HEK293 (cell line): ENCODE measurements around the gene TNS1.

Experiments
- CTCF ChIA-PET: fragments of 350-600 bp; formaldehyde crosslinking; extraction: SDS; loops from one replicate; lab custom pipeline; 2021; ENCODE audit warnings: antibody characterized with exemption; lab: Yijun Ruan, JAX
- POLR2A ChIA-PET: fragments of 300-600 bp; formaldehyde crosslinking; extraction: SDS; loops from one replicate; lab custom pipeline; 2020; ENCODE audit warnings: antibody characterized with exemption, inconsistent platforms; lab: Yijun Ruan, JAX
- H3K27ac ChIP-seq: fragments of 200-500 bp; sonication (Bioruptor generic); 2 replicates; pipeline ENCODE4 v1.5.1; 2014; ENCODE audit warnings: low read depth, low read length, control low read depth, inconsistent platforms; ENCODE audit errors: extremely low read depth
- H3K36me3 ChIP-seq, 2 experiments: fragments of 200-500 bp in 1 of 2; sonication (Bioruptor generic) in 1 of 2; 1 replicate in 1 of 2; 2 replicates in 1 of 2; pipeline ENCODE4 v1.5.1; 2014 to 2017; ENCODE audit warnings: inconsistent platforms in 2 of 2, low read length in 2 of 2; ENCODE audit not compliant: control insufficient read depth in 2 of 2, insufficient read depth in 1 of 2
- H3K4me1 ChIP-seq: fragments of 200-500 bp; sonication (Bioruptor generic); 2 replicates; pipeline ENCODE4 v1.5.1; 2014; ENCODE audit warnings: mild to moderate bottlenecking, low read length, inconsistent platforms; ENCODE audit not compliant: control insufficient read depth, insufficient read depth
- H3K4me3 ChIP-seq: 2 replicates; pipeline ENCODE4 v1.5.1; 2011; ENCODE audit warnings: low read depth, mild to moderate bottlenecking, control low read depth, low read length, moderate library complexity
- H3K9me3 ChIP-seq: fragments of 200-500 bp; sonication (Bioruptor generic); 2 replicates; pipeline ENCODE4 v1.5.1; 2014; ENCODE audit warnings: low read depth, low read length, inconsistent platforms; ENCODE audit not compliant: control insufficient read depth, insufficient read depth
- BCL11A ChIP-seq: fragments of 450-650 bp; formaldehyde crosslinking; IDR thresholded peaks from 2 replicates; pipeline ENCODE4 v1.5.1; 2016; ENCODE audit warnings: low read depth, missing biosample characterization, missing genetic modification characterization
- GLIS2 ChIP-seq: fragments of 450-650 bp; formaldehyde crosslinking; IDR thresholded peaks from 2 replicates; pipeline ENCODE4 v1.5.1; 2016; ENCODE audit warnings: missing biosample characterization, missing genetic modification characterization
- HOXC10 ChIP-seq: sonication (generic); formaldehyde crosslinking; IDR thresholded peaks from 2 replicates; pipeline ENCODE4 v1.8.1; 2023; ENCODE audit warnings: mild to moderate bottlenecking, missing genetic modification reagents
- KLF16 ChIP-seq: fragments of 450-650 bp; formaldehyde crosslinking; IDR thresholded peaks from 2 replicates; pipeline ENCODE4 v1.5.1; 2017; ENCODE audit warnings: missing biosample characterization, missing genetic modification characterization
- KLF7 ChIP-seq: fragments of 450-650 bp; formaldehyde crosslinking; IDR thresholded peaks from 2 replicates; pipeline ENCODE4 v1.5.1; 2016; ENCODE audit warnings: missing biosample characterization, missing genetic modification characterization, borderline replicate concordance
- REST ChIP-seq: fragments of 450-650 bp; formaldehyde crosslinking; IDR thresholded peaks from 2 replicates; pipeline ENCODE4 v1.5.1; 2016; ENCODE audit warnings: missing biosample characterization, missing genetic modification characterization
- SALL2 ChIP-seq: fragments of 450-650 bp; formaldehyde crosslinking; IDR thresholded peaks from 2 replicates; pipeline ENCODE4 v1.5.0; 2017; ENCODE audit warnings: missing biosample characterization, mild to moderate bottlenecking, missing genetic modification characterization, borderline replicate concordance
- SETDB1 ChIP-seq: IDR thresholded peaks from one replicate; pipeline ENCODE4 v1.6.1; 2017; ENCODE audit warnings: mild to moderate bottlenecking, low read length, moderate library complexity, mixed read lengths; ENCODE audit not compliant: insufficient read length
- ZBTB21 ChIP-seq: fragments of 450-650 bp; formaldehyde crosslinking; IDR thresholded peaks from 2 replicates; pipeline ENCODE4 v1.5.1; 2017; ENCODE audit warnings: missing biosample characterization, missing genetic modification characterization
- ZBTB26 ChIP-seq: fragments of 450-650 bp; formaldehyde crosslinking; optimal IDR thresholded peaks from 2 replicates; pipeline ENCODE3; 2016; ENCODE audit warnings: missing biosample characterization, mild to moderate bottlenecking, missing genetic modification characterization
- ZEB2 ChIP-seq: fragments of 450-650 bp; formaldehyde crosslinking; IDR thresholded peaks from 2 replicates; pipeline ENCODE4 v1.5.1; 2016; ENCODE audit warnings: missing biosample characterization, missing genetic modification characterization
- ZFP37 ChIP-seq: fragments of 450-650 bp; formaldehyde crosslinking; IDR thresholded peaks from 2 replicates; pipeline ENCODE4 v1.5.1; 2016; ENCODE audit warnings: missing biosample characterization, missing genetic modification characterization
- ZFP69B ChIP-seq: fragments of 450-650 bp; formaldehyde crosslinking; IDR thresholded peaks from 2 replicates; pipeline ENCODE4 v1.5.1; 2016; ENCODE audit warnings: missing biosample characterization, missing genetic modification characterization
- ZNF214 ChIP-seq: fragments of 450-650 bp; formaldehyde crosslinking; IDR thresholded peaks from 2 replicates; pipeline ENCODE4 v1.5.1; 2017; ENCODE audit warnings: missing biosample characterization, mild to moderate bottlenecking, missing genetic modification characterization, borderline replicate concordance
- ZNF221 ChIP-seq: fragments of 450-650 bp; formaldehyde crosslinking; IDR thresholded peaks from 2 replicates; pipeline ENCODE4 v1.5.1; 2017; ENCODE audit warnings: missing biosample characterization, missing genetic modification characterization, borderline replicate concordance
- ZNF248 ChIP-seq: fragments of 450-650 bp; formaldehyde crosslinking; IDR thresholded peaks from 2 replicates; pipeline ENCODE4 v1.5.1; 2017; ENCODE audit warnings: missing biosample characterization, missing genetic modification characterization
- ZNF324 ChIP-seq: fragments of 450-650 bp; formaldehyde crosslinking; IDR thresholded peaks from 2 replicates; pipeline ENCODE4 v1.5.1; 2016; ENCODE audit warnings: missing biosample characterization, missing genetic modification characterization
- ZNF391 ChIP-seq: fragments of 450-650 bp; formaldehyde crosslinking; IDR thresholded peaks from 2 replicates; pipeline ENCODE4 v1.5.1; 2016; ENCODE audit warnings: low read depth, missing biosample characterization, missing genetic modification characterization, borderline replicate concordance
- ZNF530 ChIP-seq: fragments of 450-650 bp; formaldehyde crosslinking; IDR thresholded peaks from 2 replicates; pipeline ENCODE4 v1.5.1; 2016; ENCODE audit warnings: low read depth, missing biosample characterization, missing genetic modification characterization
- ZNF585B ChIP-seq: fragments of 450-650 bp; formaldehyde crosslinking; IDR thresholded peaks from 2 replicates; pipeline ENCODE4 v1.5.1; 2016; ENCODE audit warnings: missing biosample characterization, missing genetic modification characterization
- ZNF658 ChIP-seq: fragments of 450-650 bp; formaldehyde crosslinking; IDR thresholded peaks from 2 replicates; pipeline ENCODE4; 2016; ENCODE audit warnings: missing biosample characterization, missing genetic modification characterization
- ZNF670 ChIP-seq: fragments of 450-650 bp; formaldehyde crosslinking; IDR thresholded peaks from 2 replicates; pipeline ENCODE4 v1.5.1; 2016; ENCODE audit warnings: missing biosample characterization, missing genetic modification characterization, low read depth
- ZNF76 ChIP-seq: fragments of 450-650 bp; formaldehyde crosslinking; IDR thresholded peaks from 2 replicates; pipeline ENCODE4; 2016; ENCODE audit warnings: low read depth, missing biosample characterization, missing genetic modification characterization, borderline replicate concordance
- ZSCAN16 ChIP-seq: fragments of 450-650 bp; formaldehyde crosslinking; IDR thresholded peaks from 2 replicates; pipeline ENCODE4 v1.5.1; 2016; ENCODE audit warnings: missing biosample characterization, missing genetic modification characterization
- TF ChIP-seq, protein P1 (sequence below): fragments of 450-650 bp; formaldehyde crosslinking; IDR thresholded peaks from 2 replicates; pipeline ENCODE4 v1.5.1; 2017; ENCODE audit warnings: missing biosample characterization, missing genetic modification characterization

The TNS1 gene

DNA sequence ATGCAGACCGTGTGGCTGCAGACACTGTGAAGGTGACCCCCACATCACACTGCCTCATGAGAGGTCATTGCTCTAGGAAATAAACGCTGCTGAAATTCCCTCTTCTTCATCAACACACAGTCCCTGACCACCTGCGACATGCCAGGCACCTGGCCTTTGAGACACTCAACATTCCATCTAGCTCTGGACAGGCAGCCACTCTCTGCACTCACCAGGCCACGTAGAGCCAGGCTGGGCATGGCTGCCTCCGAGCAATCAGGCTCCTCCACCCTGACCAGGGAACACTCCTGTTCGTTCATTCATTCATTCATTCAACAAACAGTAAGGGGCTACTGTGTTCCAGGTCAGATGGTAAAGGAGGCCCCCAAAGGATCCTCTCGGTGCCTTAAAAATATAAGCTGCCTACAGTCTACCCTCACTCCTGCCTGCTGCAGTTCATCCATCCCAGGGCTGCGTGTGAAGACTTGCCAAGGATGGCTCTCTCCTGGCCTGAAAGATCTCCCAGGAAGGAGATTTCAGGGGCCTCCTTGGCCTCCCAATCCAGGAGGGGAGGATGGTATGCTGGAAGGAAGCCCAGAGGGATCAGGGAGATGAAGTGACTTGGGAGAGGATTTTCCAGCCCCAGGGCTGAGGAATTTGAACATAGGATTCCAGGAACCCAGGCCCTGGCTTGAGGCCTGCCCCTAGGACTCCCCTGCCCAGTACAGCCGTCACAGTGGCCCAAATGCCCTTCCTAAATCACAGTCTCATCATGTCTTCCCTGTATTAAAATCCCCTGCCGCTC, 66.7 kb downstream of the TNS1 start:
- H3K9me3 ChIP-seq, result no peaks in the 10 kb centered on the region
- TF ChIP-seq ZNF658 (tag by site-specific recombination) (no peak), ZFP69B (tag by site-specific recombination) (no peak), ZNF248 (tag by site-specific recombination) (no peak), BCL11A (tag by site-specific recombination) (no peak), ZNF76 (tag by site-specific recombination) (no peak), KLF7 (tag by site-specific recombination) (no peak), ZNF530 (tag by site-specific recombination) (no peak), ZBTB26 (tag by site-specific recombination) (no peak), ZNF324 (tag by site-specific recombination) (no peak), SETDB1 (no peak), ZNF585B (tag by site-specific recombination) (no peak), REST (tag by site-specific recombination) (no peak), SALL2 (tag by site-specific recombination) (no peak)
- H3K4me3 ChIP-seq, result no peak overlapping the region
- POLR2A ChIA-PET, result no interaction called here
- no peak overlapping the region for H3K27ac ChIP-seq
- CTCF ChIA-PET, result no interaction called here
- no peaks in the 10 kb centered on the region for H3K4me1 ChIP-seq
- H3K36me3 ChIP-seq, result no peaks in the 10 kb centered on the region

DNA sequence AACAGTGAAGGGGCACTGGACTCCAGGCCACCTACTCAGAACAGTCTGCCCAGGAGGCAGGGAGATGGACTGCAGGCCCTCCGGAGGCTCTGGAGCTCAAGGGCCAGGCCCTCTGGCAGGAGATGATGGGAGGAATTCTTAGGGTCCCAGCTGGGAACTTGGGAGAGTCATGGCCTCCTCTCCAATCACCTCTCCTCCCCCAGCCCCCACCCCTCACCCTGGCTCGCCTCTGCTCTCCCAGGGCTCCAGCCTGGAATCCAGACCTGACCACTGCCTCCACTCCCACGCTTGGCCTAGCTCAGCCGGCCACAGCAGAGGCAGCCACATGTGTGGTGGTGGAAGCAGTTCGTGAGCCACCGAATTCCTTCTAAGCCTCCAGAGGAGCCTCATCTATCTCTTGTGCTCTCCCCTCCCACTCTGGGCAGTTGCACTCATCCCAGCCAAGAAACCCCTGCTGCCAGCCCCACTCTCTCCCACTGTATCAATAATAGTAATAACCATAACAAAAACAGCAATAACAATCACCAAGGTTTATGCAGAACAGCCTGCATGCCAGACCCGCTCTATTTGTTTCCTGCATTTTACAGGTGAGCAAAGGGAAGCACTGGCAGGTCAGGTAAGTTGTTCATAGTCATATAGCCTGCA, 67.4 kb downstream of the TNS1 start:
- ChIA-PET POLR2A (no interaction called here), CTCF (interaction anchor here (0.6 kb wide), 1 partner anchor 10 kb away, joined by 5 read pairs; no protein-coding TSS in a partner anchor)
- H3K9me3 ChIP-seq, result no peaks in the 10 kb centered on the region
- no peak overlapping the region for H3K27ac ChIP-seq
- H3K4me3 ChIP-seq, result no peak overlapping the region
- H3K4me1 ChIP-seq, result no peaks in the 10 kb centered on the region
- H3K36me3 ChIP-seq, result no peaks in the 10 kb centered on the region
- TF ChIP-seq ZSCAN16 (tag by site-specific recombination) (no peak), HOXC10 (CRISPR knock-in tag) (no peak), ZNF670 (tag by site-specific recombination) (no peak), ZBTB21 (tag by site-specific recombination) (no peak), ZNF214 (no peak), ZEB2 (tag by site-specific recombination) (no peak), ZNF391 (tag by site-specific recombination) (no peak), ZNF248 (tag by site-specific recombination) (no peak), ZNF221 (tag by site-specific recombination) (no peak), GLIS2 (no peak), REST (tag by site-specific recombination) (no peak), ZFP37 (no peak), KLF16 (no peak)
- TF ChIP-seq, protein P1, sequence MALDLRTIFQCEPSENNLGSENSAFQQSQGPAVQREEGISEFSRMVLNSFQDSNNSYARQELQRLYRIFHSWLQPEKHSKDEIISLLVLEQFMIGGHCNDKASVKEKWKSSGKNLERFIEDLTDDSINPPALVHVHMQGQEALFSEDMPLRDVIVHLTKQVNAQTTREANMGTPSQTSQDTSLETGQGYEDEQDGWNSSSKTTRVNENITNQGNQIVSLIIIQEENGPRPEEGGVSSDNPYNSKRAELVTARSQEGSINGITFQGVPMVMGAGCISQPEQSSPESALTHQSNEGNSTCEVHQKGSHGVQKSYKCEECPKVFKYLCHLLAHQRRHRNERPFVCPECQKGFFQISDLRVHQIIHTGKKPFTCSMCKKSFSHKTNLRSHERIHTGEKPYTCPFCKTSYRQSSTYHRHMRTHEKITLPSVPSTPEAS (tag by site-specific recombination), result no peak
